Progenitor cell of endocrine pancreas (in vitro differentiated cells): ENCODE measurements around the gene BAG3. TPM values are rescaled to one million over a fixed set of nuclear protein-coding genes. Genes with fewer than 3 reads are reported as not detected.

Source experiments
- DNase-seq: peaks from one replicate; pipeline ENCODE4 v3.0.0; 2021; ENCODE audit warnings: low spot score; ENCODE audit not compliant: unreplicated experiment
- H3K27ac Mint-ChIP-seq: 2 replicates; pipeline ENCODE4 v1.8.0; 2021; ENCODE audit warnings: mild to moderate bottlenecking, moderate library complexity, mixed read lengths
- H3K27me3 Mint-ChIP-seq: 2 replicates; pipeline ENCODE4 v1.8.0; 2021; ENCODE audit warnings: mixed read lengths
- H3K36me3 Mint-ChIP-seq: 2 replicates; pipeline ENCODE4 v1.8.0; 2022; ENCODE audit warnings: mixed read lengths; ENCODE audit not compliant: insufficient read depth
- H3K4me1 Mint-ChIP-seq: 2 replicates; pipeline ENCODE4 v1.8.0; 2021; ENCODE audit warnings: low read depth, mixed read lengths
- H3K4me3 Mint-ChIP-seq: 2 replicates; pipeline ENCODE4 v1.8.0; 2021; ENCODE audit warnings: low read depth, mild to moderate bottlenecking, moderate library complexity, mixed read lengths
- H3K9me3 Mint-ChIP-seq: 2 replicates; pipeline ENCODE4 v1.8.0; 2021; ENCODE audit warnings: low read depth, mixed read lengths
- CTCF ChIP-seq: fragments of 200-600 bp; sonication (generic); IDR thresholded peaks from one replicate; pipeline ENCODE4 v1.5.0; 2021; ENCODE audit warnings: antibody characterized with exemption, mild to moderate bottlenecking; ENCODE audit not compliant: unreplicated experiment
- total RNA-seq: library from RNA; stranded (reverse); gene quantifications from 2 replicates; pipeline ENCODE4 v1.2.1, GENCODE V29; 2021

Gene BAG3
- total RNA-seq, 1 donor from 2014 or later = 19.2 TPM

DNA sequence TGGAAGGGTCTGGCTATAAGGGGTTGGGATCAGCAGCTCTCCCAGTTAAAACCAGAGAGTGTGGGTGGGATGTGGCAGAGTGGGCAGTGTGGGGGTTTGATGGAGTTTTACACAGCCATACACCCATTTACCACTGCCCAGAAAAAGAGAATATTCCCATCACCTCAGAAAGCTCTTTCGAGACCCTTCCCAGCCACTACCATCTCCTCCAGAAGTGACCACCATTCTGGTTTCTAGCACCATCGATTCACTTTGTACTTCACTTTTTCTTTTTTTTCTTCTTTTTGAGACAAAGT is 15.5 kb downstream of the BAG3 start:
- Mint-ChIP-seq H3K36me3 (peaks cover 3% of the 10 kb centered on the region), H3K27ac (no peak overlapping the region), H3K4me1 (peaks cover 23% of the 10 kb centered on the region)

GRCh38 chr10:119667562-119668328 is 16.6 kb downstream of the BAG3 start:
- H3K4me1 Mint-ChIP-seq = peaks cover 23% of the 10 kb centered on the region
- H3K27ac Mint-ChIP-seq = peak overlapping the region; percentile 8
- no peak for DNase-seq
- H3K9me3 Mint-ChIP-seq = no peaks in the 10 kb centered on the region
- H3K36me3 Mint-ChIP-seq = peaks cover 6% of the 10 kb centered on the region
- TF ChIP-seq CTCF = no peak
- H3K4me3 Mint-ChIP-seq = no peak overlapping the region
- no peaks in the 10 kb centered on the region for H3K27me3 Mint-ChIP-seq

More for the DNA sequence above, 15.5 kb downstream of the BAG3 start:
- no peaks in the 10 kb centered on the region for H3K27me3 Mint-ChIP-seq
- no peak for DNase-seq
- no peak for TF ChIP-seq CTCF
- no peaks in the 10 kb centered on the region for H3K9me3 Mint-ChIP-seq
- H3K4me3 Mint-ChIP-seq = no peak overlapping the region

DNA sequence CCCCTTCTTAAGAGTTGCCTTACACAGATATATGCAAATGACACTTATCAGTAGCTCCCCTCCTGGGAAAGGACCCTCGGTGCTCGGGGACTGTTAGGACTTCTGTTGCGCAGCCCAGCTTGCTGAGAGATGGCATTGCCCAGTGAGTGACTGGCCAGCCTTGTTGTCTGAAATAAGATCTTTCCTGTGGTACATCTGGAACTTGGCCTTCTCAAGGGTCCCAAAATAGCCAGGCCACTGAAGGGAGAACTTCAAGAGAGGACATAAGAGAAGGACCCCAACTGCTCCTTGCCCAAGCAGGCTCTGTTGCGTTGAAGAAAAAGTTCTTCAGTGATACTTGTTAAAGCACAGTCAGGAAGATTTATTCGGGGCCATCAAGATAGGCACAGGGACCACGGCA is 17.3 kb downstream of the BAG3 start:
- Mint-ChIP-seq H3K27me3 (no peaks in the 10 kb centered on the region), H3K4me1 (peaks cover 23% of the 10 kb centered on the region), H3K27ac (peak overlapping the region; percentile 8), H3K9me3 (no peaks in the 10 kb centered on the region), H3K36me3 (peaks cover 12% of the 10 kb centered on the region), H3K4me3 (no peak overlapping the region)
- DNase-seq = no peak
- no peak for TF ChIP-seq CTCF

DNA sequence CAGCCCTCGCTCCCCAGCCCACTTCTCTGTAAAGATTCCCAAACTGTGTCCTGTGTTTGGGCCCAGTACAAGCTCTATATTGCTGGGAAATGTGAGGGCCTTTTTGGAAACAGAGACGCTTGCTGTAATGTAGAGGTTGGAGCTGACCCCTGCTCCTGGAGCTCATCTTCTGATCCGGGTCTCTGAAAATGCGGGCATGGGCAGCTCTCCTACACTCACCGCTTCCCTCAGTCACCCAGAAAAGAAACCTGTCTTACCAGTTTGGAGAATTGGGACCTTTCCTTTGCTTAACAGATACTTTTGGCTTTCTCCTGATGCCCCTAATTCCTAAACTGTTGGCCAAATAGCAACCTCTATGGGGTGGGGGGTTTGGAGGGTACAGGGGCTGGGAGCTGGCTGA is 18.2 kb downstream of the BAG3 start:
- peaks cover 23% of the 10 kb centered on the region for H3K4me1 Mint-ChIP-seq
- H3K27me3 Mint-ChIP-seq = no peaks in the 10 kb centered on the region
- no peak overlapping the region for H3K4me3 Mint-ChIP-seq
- H3K9me3 Mint-ChIP-seq = no peaks in the 10 kb centered on the region
- peaks cover 16% of the 10 kb centered on the region for H3K36me3 Mint-ChIP-seq
- no peak for TF ChIP-seq CTCF
- no peak for DNase-seq
- H3K27ac Mint-ChIP-seq = no peak overlapping the region

GRCh38 chr10:119669975-119670640 is 18.9 kb downstream of the BAG3 start:
- no peaks in the 10 kb centered on the region for H3K27me3 Mint-ChIP-seq
- no peaks in the 10 kb centered on the region for H3K9me3 Mint-ChIP-seq
- peaks cover 23% of the 10 kb centered on the region for H3K4me1 Mint-ChIP-seq
- peaks cover 17% of the 10 kb centered on the region for H3K36me3 Mint-ChIP-seq
- TF ChIP-seq CTCF = no peak
- no peak overlapping the region for H3K27ac Mint-ChIP-seq
- DNase-seq = no peak
- no peak overlapping the region for H3K4me3 Mint-ChIP-seq
